ENCODE measurements around the gene PTPRQ.

Gene PTPRQ

GRCh38 chr12:80707830-80708258 lies 263.8 kb downstream of the PTPRQ start:
- Histone ChIP-seq H3K36me3 (no peaks in the 10 kb centered on the region), H3K27me3 (ENCODE audit: insufficient read depth, low read depth, severe bottlenecking) (no peaks in the 10 kb centered on the region), H3K9me3 (ENCODE audit: severe bottlenecking) (no peaks in the 10 kb centered on the region), H3K27ac (no peak overlapping the region), H3K4me3 (ENCODE audit: low read depth, low read length) (no peak overlapping the region)
- TF ChIP-seq CTCF (IDR thresholded peaks at IDR 0.05; ENCODE audit: low read depth, low read length), result no peak
- no peak for DNase-seq

DNA sequence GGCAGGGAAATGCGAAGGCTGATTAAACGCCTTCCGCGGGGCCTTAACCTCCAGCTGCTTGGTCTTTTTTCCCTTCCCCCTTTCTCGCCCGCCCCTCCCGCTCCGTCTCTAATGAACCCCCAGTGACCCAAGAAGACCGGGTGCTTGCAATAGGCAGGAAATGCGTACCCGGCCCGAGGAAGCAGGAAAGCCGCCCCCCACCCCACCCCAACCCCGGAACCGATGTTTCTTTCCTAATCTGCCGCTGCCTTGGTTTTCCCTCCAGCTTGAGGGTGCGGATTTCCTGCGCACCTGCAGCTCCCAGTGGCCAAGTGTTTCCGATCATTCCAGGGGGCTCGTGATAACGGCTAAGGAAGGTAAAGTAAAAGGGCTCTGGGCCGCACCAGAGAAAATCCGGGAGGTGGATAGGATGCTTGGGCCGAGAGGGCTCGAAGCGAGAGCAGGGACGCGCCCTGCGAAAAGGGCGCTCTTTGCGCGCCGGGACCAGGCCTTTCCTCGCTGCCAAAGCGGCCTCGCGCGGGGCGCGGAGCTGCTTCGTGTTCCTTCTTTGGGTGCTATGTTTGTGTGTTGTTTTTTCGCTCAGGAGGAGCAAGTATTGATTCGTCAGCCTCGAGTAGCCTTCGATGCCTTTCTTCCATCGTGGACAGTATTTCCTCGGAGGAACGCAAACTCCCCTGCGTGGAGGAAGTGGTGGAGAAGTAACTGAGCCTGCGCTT lies 264.4 kb downstream of the PTPRQ start:
- no peak overlapping the region for H3K4me3 ChIP-seq (ENCODE audit: low read depth, low read length)
- no peak for TF ChIP-seq CTCF (IDR thresholded peaks at IDR 0.05; ENCODE audit: low read depth, low read length)
- no peak overlapping the region for H3K27ac ChIP-seq
- no peaks in the 10 kb centered on the region for H3K9me3 ChIP-seq (ENCODE audit: severe bottlenecking)
- H3K36me3 ChIP-seq, result no peaks in the 10 kb centered on the region
- H3K27me3 ChIP-seq (ENCODE audit: insufficient read depth, low read depth, severe bottlenecking), result no peaks in the 10 kb centered on the region
- DNase-seq, result no peak

- H3K4me3 ChIP-seq (ENCODE audit: low read depth, low read length), result no peak overlapping the region
- no peaks in the 10 kb centered on the region for H3K9me3 ChIP-seq (ENCODE audit: severe bottlenecking)
- H3K27ac ChIP-seq, result no peak overlapping the region
- no peak for DNase-seq
- H3K36me3 ChIP-seq, result no peaks in the 10 kb centered on the region
- TF ChIP-seq CTCF (IDR thresholded peaks at IDR 0.05; ENCODE audit: low read depth, low read length), result no peak
- no peaks in the 10 kb centered on the region for H3K27me3 ChIP-seq (ENCODE audit: insufficient read depth, low read depth, severe bottlenecking)
These were observed 264.9 kb downstream of the PTPRQ start for GRCh38 chr12:80708975-80709328.

GRCh38 chr12:80709811-80710726 lies 266.0 kb downstream of the PTPRQ start:
- no peak for DNase-seq
- TF ChIP-seq CTCF (IDR thresholded peaks at IDR 0.05; ENCODE audit: low read depth, low read length), result peak; percentile 44
- no peaks in the 10 kb centered on the region for H3K9me3 ChIP-seq (ENCODE audit: severe bottlenecking)
- no peaks in the 10 kb centered on the region for H3K36me3 ChIP-seq
- no peak overlapping the region for H3K4me3 ChIP-seq (ENCODE audit: low read depth, low read length)
- no peaks in the 10 kb centered on the region for H3K27me3 ChIP-seq (ENCODE audit: insufficient read depth, low read depth, severe bottlenecking)
- no peak overlapping the region for H3K27ac ChIP-seq

DNA sequence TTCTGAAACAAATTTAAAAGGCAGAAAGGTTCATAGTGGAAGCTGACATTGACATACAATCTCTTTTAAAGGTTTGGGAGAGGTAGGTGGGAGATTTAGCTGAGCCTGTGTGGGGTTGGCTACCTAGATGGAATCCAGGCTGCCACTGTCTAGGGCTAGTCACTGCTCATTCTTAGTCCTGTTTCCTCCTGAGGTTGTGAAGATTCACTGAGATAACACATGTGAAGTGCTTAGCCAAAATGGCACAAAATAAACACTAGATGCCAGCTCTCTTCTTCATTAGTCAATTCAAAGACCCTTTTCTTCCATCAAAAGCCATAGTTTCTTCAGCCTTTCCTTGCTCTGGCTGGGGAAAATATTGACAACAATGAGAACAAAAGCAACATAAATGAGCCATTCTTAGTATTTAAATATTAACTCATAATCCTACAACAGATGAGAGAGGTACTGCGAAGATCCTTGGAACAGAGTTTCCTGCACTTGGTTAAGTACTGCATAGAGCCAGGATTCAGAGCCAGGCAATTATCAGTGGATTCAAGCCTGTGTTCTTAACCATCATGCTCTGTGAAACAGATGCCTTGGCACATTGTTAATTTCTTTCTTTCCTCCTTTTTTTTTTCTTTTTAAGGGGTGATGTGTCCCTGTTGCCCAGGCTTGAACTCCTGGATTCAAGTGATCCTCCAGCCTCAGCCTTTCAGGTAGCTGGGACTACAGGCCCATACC lies 266.9 kb downstream of the PTPRQ start:
- Histone ChIP-seq H3K27ac (no peak overlapping the region), H3K4me3 (ENCODE audit: low read depth, low read length) (no peak overlapping the region), H3K9me3 (ENCODE audit: severe bottlenecking) (no peaks in the 10 kb centered on the region), H3K36me3 (no peaks in the 10 kb centered on the region), H3K27me3 (ENCODE audit: insufficient read depth, low read depth, severe bottlenecking) (no peaks in the 10 kb centered on the region)
- DNase-seq, result no peak
- TF ChIP-seq CTCF (IDR thresholded peaks at IDR 0.05; ENCODE audit: low read depth, low read length), result no peak
